Chondrocyte (in vitro differentiated cells): ENCODE measurements around the gene FBL. TPM values are rescaled to one million over a fixed set of nuclear protein-coding genes. Genes with fewer than 3 reads are reported as not detected.

ENCODE experiments used
- DNase-seq: peaks from one replicate; pipeline ENCODE4 v3.0.0; 2021; ENCODE audit warnings: mixed read lengths, low spot score
- H3K27ac Mint-ChIP-seq: one replicate; pipeline ENCODE4 v1.8.0; 2021; ENCODE audit warnings: mild to moderate bottlenecking, moderate library complexity, mixed read lengths; ENCODE audit not compliant: unreplicated experiment
- H3K27me3 Mint-ChIP-seq: 2 replicates; pipeline ENCODE4 v1.8.0; 2021; ENCODE audit warnings: low read depth, mixed read lengths
- H3K36me3 Mint-ChIP-seq: 2 replicates; pipeline ENCODE4 v1.8.0; 2021; ENCODE audit warnings: low read depth, mixed read lengths
- H3K4me1 Mint-ChIP-seq: 2 replicates; pipeline ENCODE4 v1.8.0; 2021; ENCODE audit warnings: low read depth, mild to moderate bottlenecking, mixed read lengths
- H3K4me3 Mint-ChIP-seq: one replicate; pipeline ENCODE4 v1.8.0; 2021; ENCODE audit warnings: mild to moderate bottlenecking, moderate library complexity, mixed read lengths; ENCODE audit not compliant: unreplicated experiment
- H3K9me3 Mint-ChIP-seq: 2 replicates; pipeline ENCODE4 v1.8.0; 2021; ENCODE audit warnings: low read depth, mixed read lengths
- CTCF ChIP-seq: fragments of 200-600 bp; sonication (generic); IDR thresholded peaks from 2 replicates; pipeline ENCODE4 v1.5.0; 2021; ENCODE audit warnings: antibody characterized with exemption, mild to moderate bottlenecking, moderate library complexity
- total RNA-seq: library from RNA; stranded (reverse); gene quantifications from 3 replicates; pipeline ENCODE4 v1.2.1, GENCODE V29; 2021

The FBL gene
- total RNA-seq, 1 donor from 2014 or later, result 104 TPM

GRCh38 chr19:39828015-39828653 lies 18.0 kb downstream of the FBL start:
- H3K4me1 Mint-ChIP-seq, result peaks cover 14% of the 10 kb centered on the region
- no peak overlapping the region for H3K27ac Mint-ChIP-seq
- TF ChIP-seq CTCF, result no peak

GRCh38 chr19:39827216-39827615 lies 19.0 kb downstream of the FBL start:
- H3K27me3 Mint-ChIP-seq, result no peaks in the 10 kb centered on the region
- peaks cover 17% of the 10 kb centered on the region for H3K36me3 Mint-ChIP-seq
- TF ChIP-seq CTCF, result no peak
- no peak for DNase-seq
- H3K4me1 Mint-ChIP-seq, result peaks cover 5% of the 10 kb centered on the region
- no peaks in the 10 kb centered on the region for H3K9me3 Mint-ChIP-seq
- no peak overlapping the region for H3K4me3 Mint-ChIP-seq
- no peak overlapping the region for H3K27ac Mint-ChIP-seq

More at GRCh38 chr19:39828015-39828653, 18.0 kb downstream of the FBL start:
- Mint-ChIP-seq H3K9me3 (no peaks in the 10 kb centered on the region), H3K4me3 (no peak overlapping the region), H3K36me3 (peaks cover 17% of the 10 kb centered on the region), H3K27me3 (no peaks in the 10 kb centered on the region)
- peak; percentile 86 for DNase-seq

DNA sequence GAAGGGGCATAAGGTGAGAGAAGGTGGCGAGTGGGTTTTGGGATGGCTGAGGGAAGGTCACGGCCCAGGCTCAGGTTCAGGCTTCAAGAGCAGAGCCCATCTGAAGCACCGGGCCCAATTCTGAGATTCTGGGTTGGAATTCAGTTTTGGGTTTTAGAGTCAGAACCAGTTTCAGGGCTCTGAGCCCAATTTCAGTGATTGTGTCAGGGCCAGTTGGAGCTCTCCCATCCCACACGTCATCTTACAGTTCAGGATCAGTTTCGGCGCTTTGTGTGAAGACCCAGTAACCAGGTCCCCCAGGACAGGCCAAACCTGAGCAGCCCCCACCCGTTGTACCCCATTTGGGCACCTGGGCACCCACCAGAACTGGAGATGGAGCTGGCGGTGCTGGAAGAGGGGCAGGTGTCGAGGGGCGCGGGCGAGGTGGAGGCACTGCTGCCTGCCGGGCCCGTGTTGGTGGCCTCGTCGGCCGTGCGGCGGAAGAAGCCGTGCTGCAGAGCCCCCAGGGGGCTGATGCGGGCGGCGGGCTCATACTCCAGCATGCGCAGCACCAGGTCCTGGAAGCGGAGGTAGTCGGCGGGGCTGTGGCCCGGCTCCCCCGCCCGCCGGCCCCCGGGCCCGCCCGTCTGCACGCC lies 19.8 kb downstream of the FBL start:
- no peaks in the 10 kb centered on the region for H3K9me3 Mint-ChIP-seq

GRCh38 chr19:39825531-39826076 lies 20.6 kb downstream of the FBL start:
- DNase-seq, result peak; percentile 92
- Mint-ChIP-seq H3K27me3 (no peaks in the 10 kb centered on the region), H3K4me1 (no peaks in the 10 kb centered on the region), H3K9me3 (no peaks in the 10 kb centered on the region), H3K27ac (no peak overlapping the region), H3K36me3 (peaks cover 12% of the 10 kb centered on the region), H3K4me3 (no peak overlapping the region)
- TF ChIP-seq CTCF, result no peak

More for the DNA sequence above, 19.8 kb downstream of the FBL start:
- DNase-seq, result no peak
- Mint-ChIP-seq H3K27ac (no peak overlapping the region), H3K4me1 (no peaks in the 10 kb centered on the region), H3K4me3 (no peak overlapping the region), H3K36me3 (peaks cover 17% of the 10 kb centered on the region), H3K27me3 (no peaks in the 10 kb centered on the region)
- no peak for TF ChIP-seq CTCF

DNA sequence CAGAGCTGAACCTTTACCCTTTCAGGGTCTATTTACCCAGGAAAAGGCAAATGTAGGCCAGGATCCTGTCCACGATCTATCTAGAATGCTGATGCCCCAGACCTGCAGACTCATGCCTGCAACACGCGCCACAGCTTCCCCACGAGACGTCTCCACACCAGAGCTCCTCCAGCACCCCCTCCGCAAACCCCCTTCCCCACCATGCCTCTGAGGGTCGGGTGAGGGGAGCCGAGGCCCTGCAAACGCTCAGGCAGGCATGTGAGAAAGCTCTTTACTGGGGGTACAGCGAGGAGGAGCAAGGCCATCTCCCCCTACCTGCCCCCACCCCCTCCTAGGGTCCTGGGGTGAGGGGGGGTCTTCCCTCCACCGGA lies 21.1 kb downstream of the FBL start:
- DNase-seq, result no peak
- no peak overlapping the region for H3K4me3 Mint-ChIP-seq
- no peaks in the 10 kb centered on the region for H3K9me3 Mint-ChIP-seq
- no peaks in the 10 kb centered on the region for H3K4me1 Mint-ChIP-seq
- peaks cover 12% of the 10 kb centered on the region for H3K36me3 Mint-ChIP-seq
- H3K27ac Mint-ChIP-seq, result no peak overlapping the region
- no peaks in the 10 kb centered on the region for H3K27me3 Mint-ChIP-seq
- TF ChIP-seq CTCF, result no peak
